A673 (cell line): ENCODE measurements around the gene DUS2.

Experiments used
- EZH2 ChIP-seq: fragments of 200-600 bp; sonication (generic); IDR thresholded peaks from 2 replicates; pipeline ENCODE4 v1.6.1; 2017; ENCODE audit warnings: borderline replicate concordance, low read depth, mild to moderate bottlenecking, mixed read lengths, antibody characterized with exemption, low read length; ENCODE audit not compliant: poor library complexity, severe bottlenecking
- TF ChIP-seq, protein P1 (sequence below): fragments of 300-800, 200-600 bp; sonication (generic); conservative IDR thresholded peaks from 2 replicates; pipeline ENCODE4 v1.5.1; 2017; ENCODE audit warnings: low read depth, mild to moderate bottlenecking, antibody characterized with exemption, low read length, moderate library complexity, mixed read lengths

DNA sequence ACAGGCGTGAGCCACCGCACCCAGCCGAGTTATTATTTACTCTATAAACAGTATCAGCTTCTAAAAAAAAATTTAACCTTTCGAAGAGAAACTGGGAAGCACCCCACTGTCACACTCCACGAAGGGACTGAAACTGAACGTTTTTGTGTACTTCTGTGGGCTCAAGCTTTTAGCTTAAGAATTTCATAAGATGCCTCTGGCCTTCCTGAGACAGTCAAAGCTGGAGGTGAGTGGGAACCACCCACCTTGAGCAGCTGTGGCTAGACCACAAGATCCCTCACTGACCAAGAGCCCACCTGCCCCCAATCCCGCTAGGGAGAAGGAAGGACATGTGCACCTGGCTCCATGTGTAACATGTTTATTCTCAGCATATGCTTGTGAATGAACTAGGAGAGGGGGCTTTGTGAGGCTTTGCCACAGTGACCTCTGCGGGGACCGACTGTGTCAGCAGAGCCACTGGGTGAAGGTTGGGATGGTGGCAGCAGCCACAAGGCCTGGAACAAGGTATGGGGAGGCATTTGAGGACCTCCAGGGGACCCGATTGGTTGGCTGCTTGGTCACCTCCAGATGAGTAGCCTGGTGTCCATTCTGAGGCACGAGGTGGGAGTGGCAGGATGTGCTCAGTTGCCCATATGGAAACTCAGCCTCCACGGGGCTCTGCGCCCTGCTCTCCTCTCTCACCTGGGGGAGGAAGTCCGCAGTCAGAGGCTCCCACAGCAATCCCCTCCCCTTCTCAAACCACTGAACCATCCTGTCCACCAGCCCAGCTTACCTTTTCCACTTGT, 47.6 kb upstream of the DUS2 start:
- TF ChIP-seq EZH2 = no peak
- TF ChIP-seq, protein P1, sequence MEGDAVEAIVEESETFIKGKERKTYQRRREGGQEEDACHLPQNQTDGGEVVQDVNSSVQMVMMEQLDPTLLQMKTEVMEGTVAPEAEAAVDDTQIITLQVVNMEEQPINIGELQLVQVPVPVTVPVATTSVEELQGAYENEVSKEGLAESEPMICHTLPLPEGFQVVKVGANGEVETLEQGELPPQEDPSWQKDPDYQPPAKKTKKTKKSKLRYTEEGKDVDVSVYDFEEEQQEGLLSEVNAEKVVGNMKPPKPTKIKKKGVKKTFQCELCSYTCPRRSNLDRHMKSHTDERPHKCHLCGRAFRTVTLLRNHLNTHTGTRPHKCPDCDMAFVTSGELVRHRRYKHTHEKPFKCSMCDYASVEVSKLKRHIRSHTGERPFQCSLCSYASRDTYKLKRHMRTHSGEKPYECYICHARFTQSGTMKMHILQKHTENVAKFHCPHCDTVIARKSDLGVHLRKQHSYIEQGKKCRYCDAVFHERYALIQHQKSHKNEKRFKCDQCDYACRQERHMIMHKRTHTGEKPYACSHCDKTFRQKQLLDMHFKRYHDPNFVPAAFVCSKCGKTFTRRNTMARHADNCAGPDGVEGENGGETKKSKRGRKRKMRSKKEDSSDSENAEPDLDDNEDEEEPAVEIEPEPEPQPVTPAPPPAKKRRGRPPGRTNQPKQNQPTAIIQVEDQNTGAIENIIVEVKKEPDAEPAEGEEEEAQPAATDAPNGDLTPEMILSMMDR = no peak
